Central memory CD8-positive, alpha-beta T cell (primary cell): ENCODE results near the gene DLGAP1.

Experiments
- ATAC-seq: fragments of 150-1000 bp; cut with Tn5 transposase; replicated peaks from 2 replicates; pipeline ENCODE4 v1.10.0; 2022; ENCODE audit warnings: mild to moderate bottlenecking, moderate FRiP score, moderate number of reproducible peaks; ENCODE audit not compliant: poor library complexity, severe bottlenecking; ENCODE audit errors: extremely low read depth
- DNase-seq, 2 donors: peaks; one replicate each; pipeline ENCODE4 v3.0.0; 2021; ENCODE audit warnings: low spot score in 2 of 2
- H3K27ac Mint-ChIP-seq: one replicate; pipeline ENCODE4 v1.8.0; 2022; ENCODE audit warnings: low read depth, mild to moderate bottlenecking, moderate library complexity, mixed read lengths
- H3K27me3 Mint-ChIP-seq: one replicate; pipeline ENCODE4 v1.8.0; 2022; ENCODE audit warnings: mixed read lengths
- H3K36me3 Mint-ChIP-seq: one replicate; pipeline ENCODE4 v1.8.0; 2022; ENCODE audit warnings: mild to moderate bottlenecking, moderate library complexity, mixed read lengths; ENCODE audit not compliant: insufficient read depth
- H3K4me1 Mint-ChIP-seq: one replicate; pipeline ENCODE4 v1.8.0; 2022; ENCODE audit warnings: mixed read lengths
- H3K4me3 Mint-ChIP-seq: one replicate; pipeline ENCODE4 v1.8.0; 2022; ENCODE audit warnings: mild to moderate bottlenecking, moderate library complexity, mixed read lengths
- H3K9me3 Mint-ChIP-seq: one replicate; pipeline ENCODE4 v1.8.0; 2022; ENCODE audit warnings: mixed read lengths

The DLGAP1 gene

GRCh38 chr18:3447895-3448837, 1006.9 kb downstream of the DLGAP1 start:
- DNase-seq (peak; percentile 80 to 89), ATAC-seq (peak; percentile 47)
- Mint-ChIP-seq H3K36me3 (peaks cover 55% of the 10 kb centered on the region), H3K4me3 (peak overlapping the region; percentile 96), H3K9me3 (no peaks in the 10 kb centered on the region), H3K4me1 (peaks cover 25% of the 10 kb centered on the region), H3K27ac (peak overlapping the region; percentile 100), H3K27me3 (no peaks in the 10 kb centered on the region)

- Mint-ChIP-seq H3K27ac (peak overlapping the region; percentile 100), H3K27me3 (no peaks in the 10 kb centered on the region), H3K4me3 (peak overlapping the region; percentile 96), H3K4me1 (peaks cover 16% of the 10 kb centered on the region), H3K9me3 (no peaks in the 10 kb centered on the region), H3K36me3 (peaks cover 51% of the 10 kb centered on the region)
- no peak for ATAC-seq
- peak in 1 of 2 donors; percentile 28 for DNase-seq
These were observed 1007.8 kb downstream of the DLGAP1 start for GRCh38 chr18:3447068-3447894.
